OCI-LY7 (cell line): ENCODE results near the gene PLXNA4.

ENCODE experiments used
- EZH2phosphoT487 ChIP-seq: fragments of 200-600 bp; sonication (generic); IDR thresholded peaks from 2 replicates; pipeline ENCODE4 v1.6.1; 2018; ENCODE audit warnings: low read depth, borderline replicate concordance, mild to moderate bottlenecking, mixed run types, antibody characterized with exemption, low read length, moderate library complexity, mixed read lengths
- TF ChIP-seq, protein P1 (sequence below): fragments of 200-600 bp; sonication (generic); conservative IDR thresholded peaks from 2 replicates; pipeline ENCODE4 v1.5.1; 2014; ENCODE audit warnings: mild to moderate bottlenecking, antibody characterized with exemption, low read length, moderate library complexity, mixed read lengths

DNA sequence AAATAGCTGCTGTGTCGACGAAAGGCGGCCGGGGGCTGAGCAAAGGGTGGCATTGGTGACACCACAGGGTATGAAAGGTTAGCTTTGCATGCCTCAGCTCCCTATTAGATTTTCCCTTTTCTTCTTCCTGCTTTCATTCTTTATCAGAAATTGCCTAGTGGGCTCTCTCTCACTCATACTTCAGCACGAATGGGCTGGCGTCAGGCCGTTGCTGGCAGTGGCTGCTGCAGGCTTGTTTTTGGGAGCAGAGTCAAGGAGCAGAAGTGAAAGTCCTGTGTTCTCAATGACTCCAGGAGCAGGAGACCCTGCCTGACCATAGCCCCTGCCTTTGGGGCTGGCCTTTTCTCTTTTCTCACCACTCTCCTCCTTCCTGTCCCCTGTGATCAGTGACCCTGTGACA, 318.0 kb downstream of the PLXNA4 start:
- TF ChIP-seq, protein P1, sequence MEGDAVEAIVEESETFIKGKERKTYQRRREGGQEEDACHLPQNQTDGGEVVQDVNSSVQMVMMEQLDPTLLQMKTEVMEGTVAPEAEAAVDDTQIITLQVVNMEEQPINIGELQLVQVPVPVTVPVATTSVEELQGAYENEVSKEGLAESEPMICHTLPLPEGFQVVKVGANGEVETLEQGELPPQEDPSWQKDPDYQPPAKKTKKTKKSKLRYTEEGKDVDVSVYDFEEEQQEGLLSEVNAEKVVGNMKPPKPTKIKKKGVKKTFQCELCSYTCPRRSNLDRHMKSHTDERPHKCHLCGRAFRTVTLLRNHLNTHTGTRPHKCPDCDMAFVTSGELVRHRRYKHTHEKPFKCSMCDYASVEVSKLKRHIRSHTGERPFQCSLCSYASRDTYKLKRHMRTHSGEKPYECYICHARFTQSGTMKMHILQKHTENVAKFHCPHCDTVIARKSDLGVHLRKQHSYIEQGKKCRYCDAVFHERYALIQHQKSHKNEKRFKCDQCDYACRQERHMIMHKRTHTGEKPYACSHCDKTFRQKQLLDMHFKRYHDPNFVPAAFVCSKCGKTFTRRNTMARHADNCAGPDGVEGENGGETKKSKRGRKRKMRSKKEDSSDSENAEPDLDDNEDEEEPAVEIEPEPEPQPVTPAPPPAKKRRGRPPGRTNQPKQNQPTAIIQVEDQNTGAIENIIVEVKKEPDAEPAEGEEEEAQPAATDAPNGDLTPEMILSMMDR, result no peak
- no peak for TF ChIP-seq EZH2phosphoT487
